Glutamatergic neuron (in vitro differentiated cells): ENCODE measurements around the gene TRPM3. TPM values are rescaled to one million over a fixed set of nuclear protein-coding genes. Genes with fewer than 3 reads are reported as not detected.

ENCODE experiments used
- DNase-seq: peaks from one replicate; pipeline ENCODE4 v3.0.0; 2022
- H3K27ac Mint-ChIP-seq: one replicate; pipeline ENCODE4 v1.8.0; 2020; ENCODE audit warnings: mild to moderate bottlenecking, mixed read lengths, inconsistent platforms; ENCODE audit not compliant: unreplicated experiment
- H3K27me3 Mint-ChIP-seq: one replicate; pipeline ENCODE4 v1.8.0; 2020; ENCODE audit warnings: mild to moderate bottlenecking, moderate library complexity, mixed read lengths, inconsistent platforms; ENCODE audit not compliant: unreplicated experiment
- H3K36me3 Mint-ChIP-seq: one replicate; pipeline ENCODE4 v1.8.0; 2020; ENCODE audit warnings: mild to moderate bottlenecking, mixed read lengths, inconsistent platforms; ENCODE audit not compliant: unreplicated experiment
- H3K4me1 Mint-ChIP-seq: one replicate; pipeline ENCODE4 v1.8.0; 2020; ENCODE audit warnings: mild to moderate bottlenecking, low read depth, mixed read lengths, inconsistent platforms; ENCODE audit not compliant: unreplicated experiment
- H3K4me3 Mint-ChIP-seq: one replicate; pipeline ENCODE4 v1.8.0; 2020; ENCODE audit warnings: mild to moderate bottlenecking, mixed read lengths, inconsistent platforms; ENCODE audit not compliant: unreplicated experiment
- H3K9me3 Mint-ChIP-seq: one replicate; pipeline ENCODE4 v1.8.0; 2020; ENCODE audit warnings: mild to moderate bottlenecking, moderate library complexity, mixed read lengths, inconsistent platforms; ENCODE audit not compliant: unreplicated experiment
- total RNA-seq: library from RNA; stranded (reverse); fragmentation: NEBNext Ultra II Directional; extraction: Animal tissue kit (Norgen Biotek cat#: 25700); gene quantifications from one replicate; pipeline ENCODE4 v1.2.1, GENCODE V29; 2021; ENCODE audit not compliant: unreplicated experiment
- TF ChIP-seq, protein P1 (sequence below): fragments of 200-600 bp; sonication (generic); IDR thresholded peaks from one replicate; pipeline ENCODE4 v1.5.0; 2021; ENCODE audit not compliant: partially characterized antibody, unreplicated experiment

Gene TRPM3
- total RNA-seq, 1 donor from 2014 or later = 3.3 TPM

DNA sequence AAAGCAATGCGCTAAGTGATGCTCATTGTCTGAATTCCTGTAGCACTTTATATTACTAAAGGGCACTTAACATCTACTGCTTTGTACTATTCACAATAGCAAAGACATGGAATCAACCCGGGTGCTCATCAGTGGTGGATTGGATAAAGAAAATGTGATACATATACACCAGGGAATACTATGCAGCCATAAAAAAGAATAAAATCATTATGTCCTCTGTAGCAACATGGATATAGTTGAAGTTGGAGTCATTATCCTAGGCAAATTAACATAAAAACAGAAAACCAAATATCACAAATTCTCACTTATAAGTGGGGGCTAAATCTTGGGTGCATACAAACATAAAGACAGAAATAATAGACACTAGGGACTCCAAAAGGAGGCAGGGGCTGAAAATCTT, 308.3 kb downstream of the TRPM3 start:
- Mint-ChIP-seq H3K9me3 (no peaks in the 10 kb centered on the region), H3K27ac (no peak overlapping the region), H3K27me3 (no peaks in the 10 kb centered on the region), H3K36me3 (no peaks in the 10 kb centered on the region), H3K4me3 (no peak overlapping the region), H3K4me1 (no peaks in the 10 kb centered on the region)
- TF ChIP-seq, protein P1, sequence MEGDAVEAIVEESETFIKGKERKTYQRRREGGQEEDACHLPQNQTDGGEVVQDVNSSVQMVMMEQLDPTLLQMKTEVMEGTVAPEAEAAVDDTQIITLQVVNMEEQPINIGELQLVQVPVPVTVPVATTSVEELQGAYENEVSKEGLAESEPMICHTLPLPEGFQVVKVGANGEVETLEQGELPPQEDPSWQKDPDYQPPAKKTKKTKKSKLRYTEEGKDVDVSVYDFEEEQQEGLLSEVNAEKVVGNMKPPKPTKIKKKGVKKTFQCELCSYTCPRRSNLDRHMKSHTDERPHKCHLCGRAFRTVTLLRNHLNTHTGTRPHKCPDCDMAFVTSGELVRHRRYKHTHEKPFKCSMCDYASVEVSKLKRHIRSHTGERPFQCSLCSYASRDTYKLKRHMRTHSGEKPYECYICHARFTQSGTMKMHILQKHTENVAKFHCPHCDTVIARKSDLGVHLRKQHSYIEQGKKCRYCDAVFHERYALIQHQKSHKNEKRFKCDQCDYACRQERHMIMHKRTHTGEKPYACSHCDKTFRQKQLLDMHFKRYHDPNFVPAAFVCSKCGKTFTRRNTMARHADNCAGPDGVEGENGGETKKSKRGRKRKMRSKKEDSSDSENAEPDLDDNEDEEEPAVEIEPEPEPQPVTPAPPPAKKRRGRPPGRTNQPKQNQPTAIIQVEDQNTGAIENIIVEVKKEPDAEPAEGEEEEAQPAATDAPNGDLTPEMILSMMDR = no peak
- DNase-seq = no peak

DNA sequence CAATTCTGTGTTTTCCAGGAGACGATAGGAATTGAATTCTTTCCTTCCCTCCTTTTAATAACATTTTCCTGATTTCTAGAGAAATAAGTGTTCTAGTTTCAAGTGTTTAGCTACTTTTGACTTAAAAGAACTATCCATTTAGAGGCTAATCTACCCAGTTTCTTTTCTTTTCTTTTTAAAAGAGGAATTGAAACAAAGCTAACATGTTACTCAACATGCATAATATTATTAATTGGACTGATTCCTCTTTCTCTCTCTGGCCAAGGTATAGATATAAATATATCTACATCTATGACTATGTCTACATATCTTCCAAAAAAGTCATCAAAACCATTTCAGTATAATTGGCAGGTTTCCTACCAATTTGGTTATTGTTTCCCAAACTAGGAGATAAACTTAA, 309.8 kb downstream of the TRPM3 start:
- H3K9me3 Mint-ChIP-seq = no peaks in the 10 kb centered on the region
- H3K27me3 Mint-ChIP-seq = no peaks in the 10 kb centered on the region
- TF ChIP-seq, protein P1 = no peak
- no peak overlapping the region for H3K27ac Mint-ChIP-seq
- no peaks in the 10 kb centered on the region for H3K4me1 Mint-ChIP-seq
- H3K4me3 Mint-ChIP-seq = no peak overlapping the region
- no peak for DNase-seq
- no peaks in the 10 kb centered on the region for H3K36me3 Mint-ChIP-seq

DNA sequence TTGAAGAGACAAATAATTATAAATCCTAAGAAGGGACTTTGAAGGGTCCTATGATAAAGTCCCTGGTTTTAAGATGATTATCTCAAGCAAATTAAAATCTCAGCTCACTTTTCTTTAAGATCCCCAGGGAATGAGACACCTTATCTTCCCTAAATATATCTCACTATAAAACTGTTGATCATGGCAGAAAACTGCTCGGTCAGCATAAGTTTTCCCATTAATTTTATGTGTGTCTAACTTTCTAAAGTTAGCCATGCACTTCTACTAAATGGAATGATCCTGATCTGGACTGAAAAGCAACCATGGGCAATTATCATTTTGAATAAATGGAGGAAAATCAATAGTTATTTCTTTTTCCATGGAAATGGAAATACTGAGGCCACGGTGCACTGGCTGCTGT, 314.5 kb downstream of the TRPM3 start:
- Mint-ChIP-seq H3K9me3 (no peaks in the 10 kb centered on the region), H3K27me3 (no peaks in the 10 kb centered on the region), H3K27ac (no peak overlapping the region), H3K4me1 (peaks cover 2% of the 10 kb centered on the region), H3K4me3 (no peak overlapping the region), H3K36me3 (no peaks in the 10 kb centered on the region)
- DNase-seq = no peak
- TF ChIP-seq, protein P1 = no peak

DNA sequence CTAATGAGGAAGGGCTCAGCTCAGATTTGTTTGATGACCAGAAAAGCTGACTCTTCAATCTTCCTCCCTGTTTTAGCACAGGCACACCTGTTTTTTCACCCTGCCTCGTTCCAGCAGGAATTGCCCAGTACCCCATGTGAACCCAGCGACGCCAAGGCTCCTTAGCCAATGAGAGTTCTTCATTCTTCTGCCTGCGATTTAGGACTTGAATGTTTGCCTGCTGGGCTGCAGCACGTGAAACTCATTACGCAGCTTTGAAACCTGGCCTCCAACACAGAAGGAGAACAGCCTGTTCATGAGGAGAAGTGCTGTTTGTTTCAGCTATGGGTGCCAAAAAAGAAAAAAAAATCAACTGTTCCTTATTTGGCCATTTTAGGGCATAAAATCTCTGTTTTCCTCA, 315.5 kb downstream of the TRPM3 start:
- TF ChIP-seq, protein P1 = no peak
- Mint-ChIP-seq H3K4me1 (peaks cover 4% of the 10 kb centered on the region), H3K27ac (no peak overlapping the region), H3K27me3 (no peaks in the 10 kb centered on the region), H3K9me3 (no peaks in the 10 kb centered on the region), H3K36me3 (no peaks in the 10 kb centered on the region), H3K4me3 (no peak overlapping the region)
- DNase-seq = no peak

DNA sequence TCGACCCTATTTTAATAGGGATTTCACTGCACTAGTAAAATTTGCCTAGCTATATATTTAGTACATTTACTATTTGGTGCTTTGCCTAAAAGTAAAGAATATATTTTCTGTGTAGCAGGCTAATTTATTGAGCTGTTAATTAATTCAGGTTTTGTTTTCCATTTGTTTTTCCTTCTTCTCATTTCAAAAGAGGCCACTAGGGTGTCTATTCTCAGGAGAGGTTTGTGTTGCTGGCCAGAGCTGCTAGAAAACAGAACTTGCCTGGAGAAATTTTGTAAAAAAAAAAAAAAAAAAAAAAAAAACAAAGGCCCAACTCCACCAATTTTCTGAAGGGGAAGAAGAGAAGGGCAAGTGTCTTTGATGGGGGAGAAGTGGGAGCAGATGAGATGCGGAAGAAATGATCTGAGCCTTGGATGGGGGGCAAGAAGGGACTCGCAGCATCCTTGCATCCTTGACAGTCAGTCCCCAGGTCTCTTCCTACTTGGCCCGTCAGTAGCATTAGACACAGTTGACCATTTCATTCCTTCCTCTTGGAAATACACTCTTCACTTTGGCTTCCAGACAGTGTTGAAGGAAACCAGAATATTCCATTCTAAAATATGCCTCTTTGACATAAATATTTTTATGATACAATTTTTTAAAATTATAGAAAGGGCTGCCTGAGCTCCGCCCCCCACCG, 318.5 kb downstream of the TRPM3 start:
- Mint-ChIP-seq H3K36me3 (no peaks in the 10 kb centered on the region), H3K4me3 (no peak overlapping the region), H3K9me3 (no peaks in the 10 kb centered on the region), H3K4me1 (peaks cover 4% of the 10 kb centered on the region), H3K27ac (no peak overlapping the region), H3K27me3 (no peaks in the 10 kb centered on the region)
- TF ChIP-seq, protein P1 = no peak
- no peak for DNase-seq
